Measurements from ENCODE around the gene GBA3. TPM values are rescaled to one million over a fixed set of nuclear protein-coding genes. Genes with fewer than 3 reads are reported as not detected.

Gene GBA3
- total RNA-seq, 2 donors from 2014 or later = not detected

GRCh38 chr4:22824091-22824490 lies 131.4 kb downstream of the GBA3 start:
- Histone ChIP-seq H3K36me3 (no peaks in the 10 kb centered on the region), H3K4me3 (no peak overlapping the region), H3K27me3 (replicated peaks; ENCODE audit: insufficient read depth) (no peaks in the 10 kb centered on the region), H3K9me3 (no peaks in the 10 kb centered on the region), H3K27ac (no peak overlapping the region), H3K4me1 (ENCODE audit: control insufficient read depth in 1 of 2, low read depth in 2 of 2) (no peaks in the 10 kb centered on the region)
- ATAC-seq (ENCODE audit: insufficient number of reproducible peaks, low FRiP score, low read depth) = no peak
- no peak for DNase-seq (ENCODE audit: low spot score)
- TF ChIP-seq CTCF (IDR thresholded peaks at IDR 0.05) = no peak

DNA sequence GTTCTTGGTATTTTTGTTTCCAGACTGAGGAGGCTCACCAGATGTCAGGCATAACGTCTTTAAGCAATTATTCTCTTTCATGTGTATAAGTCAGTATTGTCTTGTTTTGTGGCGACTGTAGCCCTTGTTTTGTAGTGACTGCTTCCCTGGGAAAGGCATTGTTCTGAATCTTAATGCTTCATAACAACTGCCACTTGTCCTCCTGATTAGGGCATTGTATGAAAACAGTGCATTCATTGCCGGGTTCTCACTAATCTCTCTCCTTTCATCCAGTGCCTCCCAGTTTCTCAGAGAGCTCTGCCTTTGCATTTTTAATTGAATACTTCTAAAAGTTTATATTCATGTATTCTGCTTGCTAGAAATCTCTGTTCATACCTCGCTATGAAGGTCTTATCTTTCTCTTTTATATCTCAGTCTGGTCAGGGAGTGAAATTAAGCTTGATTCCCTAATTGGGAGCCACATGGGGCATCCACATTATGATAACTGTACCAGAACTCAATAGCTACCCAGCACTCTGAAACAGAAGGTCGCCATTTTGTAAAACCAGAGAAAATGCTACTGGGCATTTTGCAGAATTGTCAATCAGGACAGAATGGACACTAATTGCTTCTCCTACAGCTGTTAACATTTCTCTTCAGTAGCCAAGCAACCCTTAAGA lies 149.8 kb downstream of the GBA3 start:
- DNase-seq (ENCODE audit: low spot score) (no peak), ATAC-seq (ENCODE audit: insufficient number of reproducible peaks, low FRiP score, low read depth) (no peak)
- no peaks in the 10 kb centered on the region for H3K36me3 ChIP-seq
- TF ChIP-seq CTCF (IDR thresholded peaks at IDR 0.05) = no peak
- no peaks in the 10 kb centered on the region for H3K27me3 ChIP-seq (replicated peaks; ENCODE audit: insufficient read depth)
- H3K4me3 ChIP-seq = no peak overlapping the region
- H3K9me3 ChIP-seq = no peaks in the 10 kb centered on the region
- no peak overlapping the region for H3K27ac ChIP-seq
- H3K4me1 ChIP-seq (ENCODE audit: control insufficient read depth in 1 of 2, low read depth in 2 of 2) = no peaks in the 10 kb centered on the region

- DNase-seq (ENCODE audit: low spot score) (no peak), ATAC-seq (ENCODE audit: insufficient number of reproducible peaks, low FRiP score, low read depth) (no peak)
- Histone ChIP-seq H3K4me3 (no peak overlapping the region), H3K27me3 (replicated peaks; ENCODE audit: insufficient read depth) (no peaks in the 10 kb centered on the region), H3K4me1 (ENCODE audit: control insufficient read depth in 1 of 2, low read depth in 2 of 2) (no peaks in the 10 kb centered on the region), H3K27ac (no peak overlapping the region), H3K9me3 (no peaks in the 10 kb centered on the region), H3K36me3 (no peaks in the 10 kb centered on the region)
- TF ChIP-seq CTCF (IDR thresholded peaks at IDR 0.05) = no peak
Measured at GRCh38 chr4:22848332-22848731, 155.6 kb downstream of the GBA3 start.

- ATAC-seq (ENCODE audit: insufficient number of reproducible peaks, low FRiP score, low read depth) (no peak), DNase-seq (ENCODE audit: low spot score) (no peak)
- no peaks in the 10 kb centered on the region for H3K9me3 ChIP-seq
- no peak overlapping the region for H3K4me3 ChIP-seq
- no peaks in the 10 kb centered on the region for H3K36me3 ChIP-seq
- no peak for TF ChIP-seq CTCF (IDR thresholded peaks at IDR 0.05)
- H3K27ac ChIP-seq = no peak overlapping the region
- no peaks in the 10 kb centered on the region for H3K27me3 ChIP-seq (replicated peaks; ENCODE audit: insufficient read depth)
- H3K4me1 ChIP-seq (ENCODE audit: control insufficient read depth in 1 of 2, low read depth in 2 of 2) = no peaks in the 10 kb centered on the region
Measured at GRCh38 chr4:22850055-22850454, 157.3 kb downstream of the GBA3 start.

DNA sequence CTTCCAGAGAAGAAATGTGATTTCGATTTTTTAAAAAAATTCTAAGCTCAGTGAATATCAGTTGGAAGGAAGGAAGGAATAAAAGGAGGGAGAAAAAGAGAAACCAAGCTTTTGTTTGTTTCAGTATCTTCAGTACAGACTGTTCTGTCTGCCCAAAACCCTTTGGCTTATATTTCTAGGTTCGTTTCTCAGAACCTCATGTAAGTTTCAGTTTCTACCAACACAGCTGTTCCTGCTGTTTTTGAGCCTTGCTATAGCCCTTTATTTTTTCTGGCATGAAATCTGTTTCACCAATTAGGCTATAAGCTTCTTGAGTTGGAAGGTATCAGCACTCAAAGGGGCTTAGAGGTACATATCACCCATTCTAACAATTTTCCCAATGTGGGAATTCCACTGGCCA lies 157.9 kb downstream of the GBA3 start:
- no peak for DNase-seq (ENCODE audit: low spot score)
- no peak for TF ChIP-seq CTCF (IDR thresholded peaks at IDR 0.05)
- ATAC-seq (ENCODE audit: insufficient number of reproducible peaks, low FRiP score, low read depth) = no peak
- Histone ChIP-seq H3K27me3 (replicated peaks; ENCODE audit: insufficient read depth) (no peaks in the 10 kb centered on the region), H3K36me3 (no peaks in the 10 kb centered on the region), H3K9me3 (no peaks in the 10 kb centered on the region), H3K4me3 (no peak overlapping the region), H3K4me1 (ENCODE audit: control insufficient read depth in 1 of 2, low read depth in 2 of 2) (no peaks in the 10 kb centered on the region), H3K27ac (no peak overlapping the region)

Measured in thoracic aorta (tissue), 2 donors.